RWPE1 (cell line): Measurements from ENCODE around the gene TPRX1.
"Not testable (repeated sequence)": the region's sequence is repeated elsewhere in the genome, so short reads cannot be mapped to it uniquely, and the experiment has no call there.

Experiments used
- CTCF ChIA-PET: fragments of 350-600 bp; sonication (Branson Sonifier 250); formaldehyde crosslinking; extraction: SDS; loops from one replicate; lab custom pipeline; 2021; lab: Yijun Ruan, JAX
- POLR2A ChIA-PET: fragments of 400-600 bp; formaldehyde crosslinking; extraction: SDS; loops from one replicate; lab custom pipeline; 2020; ENCODE audit warnings: antibody characterized with exemption; ENCODE audit not compliant: low non-redundant PET; lab: Yijun Ruan, JAX
- DNase-seq: peaks from one replicate; pipeline ENCODE4 v3.0.0; 2012; ENCODE audit warnings: low spot score
- H3K27ac ChIP-seq: fragments of 450-650 bp; 2 replicates; pipeline ENCODE4 v1.5.1; 2017
- TF ChIP-seq, protein P1 (sequence below): fragments of 450-650 bp; conservative IDR thresholded peaks from 2 replicates; pipeline ENCODE4 v1.5.1; 2017; ENCODE audit warnings: low read depth, mild to moderate bottlenecking

Gene TPRX1

DNA sequence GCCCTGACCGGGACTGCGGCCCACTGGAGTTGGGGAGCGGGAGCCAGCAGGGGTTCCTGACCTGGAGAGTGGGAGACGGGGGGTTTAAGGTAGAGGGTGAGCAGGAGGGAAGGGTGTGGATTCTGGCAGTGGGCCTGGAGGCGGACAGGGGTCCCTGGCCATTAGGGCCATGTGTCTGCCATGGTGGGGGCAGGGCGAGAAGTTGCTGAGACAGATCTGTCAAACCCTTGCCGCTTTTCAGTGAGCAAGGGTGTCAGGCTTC lies 38.1 kb downstream of the TPRX1 start:
- ChIA-PET POLR2A (no interaction called here), CTCF (interaction anchor here (0.6 to 1.3 kb wide), 3 partner anchors 17 to 59 kb away, joined by 3 to 6 read pairs (median 5); no protein-coding TSS in a partner anchor)
- TF ChIP-seq, protein P1, sequence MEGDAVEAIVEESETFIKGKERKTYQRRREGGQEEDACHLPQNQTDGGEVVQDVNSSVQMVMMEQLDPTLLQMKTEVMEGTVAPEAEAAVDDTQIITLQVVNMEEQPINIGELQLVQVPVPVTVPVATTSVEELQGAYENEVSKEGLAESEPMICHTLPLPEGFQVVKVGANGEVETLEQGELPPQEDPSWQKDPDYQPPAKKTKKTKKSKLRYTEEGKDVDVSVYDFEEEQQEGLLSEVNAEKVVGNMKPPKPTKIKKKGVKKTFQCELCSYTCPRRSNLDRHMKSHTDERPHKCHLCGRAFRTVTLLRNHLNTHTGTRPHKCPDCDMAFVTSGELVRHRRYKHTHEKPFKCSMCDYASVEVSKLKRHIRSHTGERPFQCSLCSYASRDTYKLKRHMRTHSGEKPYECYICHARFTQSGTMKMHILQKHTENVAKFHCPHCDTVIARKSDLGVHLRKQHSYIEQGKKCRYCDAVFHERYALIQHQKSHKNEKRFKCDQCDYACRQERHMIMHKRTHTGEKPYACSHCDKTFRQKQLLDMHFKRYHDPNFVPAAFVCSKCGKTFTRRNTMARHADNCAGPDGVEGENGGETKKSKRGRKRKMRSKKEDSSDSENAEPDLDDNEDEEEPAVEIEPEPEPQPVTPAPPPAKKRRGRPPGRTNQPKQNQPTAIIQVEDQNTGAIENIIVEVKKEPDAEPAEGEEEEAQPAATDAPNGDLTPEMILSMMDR: no peak
- no peak overlapping the region for H3K27ac ChIP-seq
- DNase-seq: no peak

DNA sequence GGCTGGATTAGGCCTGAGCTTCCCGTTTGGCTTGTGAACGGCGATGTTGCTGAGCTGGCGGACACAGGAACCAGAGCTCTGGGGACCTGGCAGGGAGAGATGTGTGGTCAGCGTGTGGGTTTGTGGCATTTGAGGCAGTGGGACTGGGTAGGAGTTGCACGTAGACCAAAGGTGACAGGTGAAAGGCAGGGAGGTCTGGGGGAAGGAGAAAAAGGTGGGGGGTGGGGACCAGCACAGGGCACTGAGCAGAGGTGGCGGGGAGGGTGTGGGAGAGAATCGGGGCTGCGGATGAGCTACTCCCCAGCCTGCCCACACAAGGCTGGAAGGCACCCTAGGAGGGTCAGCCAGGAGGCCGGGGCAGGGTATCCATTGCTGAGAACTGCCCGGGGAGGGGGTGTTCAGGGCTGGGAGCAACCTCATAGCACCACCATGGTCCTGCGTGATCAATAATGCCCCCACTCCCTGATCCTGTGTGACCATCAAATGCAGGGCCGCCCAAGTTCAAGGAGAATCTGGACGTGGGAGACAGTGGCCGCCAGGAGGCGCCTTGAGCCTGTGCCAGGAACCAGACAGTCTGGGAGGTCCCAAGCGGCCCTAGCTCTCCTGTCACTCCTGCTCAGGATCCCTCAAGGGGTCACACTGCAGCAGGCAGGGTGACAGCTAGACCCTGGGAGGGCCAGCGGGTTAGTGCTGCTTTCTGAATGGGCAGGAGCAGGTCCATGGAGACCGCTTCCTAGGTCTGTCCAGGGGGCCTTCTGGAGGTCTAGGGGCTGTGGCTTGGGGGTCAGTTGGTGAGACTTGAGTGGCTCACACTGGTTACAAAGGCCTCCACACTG lies 38.6 kb downstream of the TPRX1 start:
- ChIA-PET POLR2A (interaction anchor here (0.6 kb wide), 2 partner anchors 24 to 112 kb away, joined by 3 to 4 read pairs; no protein-coding TSS in a partner anchor), CTCF (interaction anchor here (0.6 to 1.3 kb wide), 5 partner anchors 17 to 839 kb away, joined by 3 to 6 read pairs (median 5); no protein-coding TSS in a partner anchor)
- TF ChIP-seq, protein P1: peak; percentile 67
- DNase-seq: no peak
- H3K27ac ChIP-seq: no peak overlapping the region

DNA sequence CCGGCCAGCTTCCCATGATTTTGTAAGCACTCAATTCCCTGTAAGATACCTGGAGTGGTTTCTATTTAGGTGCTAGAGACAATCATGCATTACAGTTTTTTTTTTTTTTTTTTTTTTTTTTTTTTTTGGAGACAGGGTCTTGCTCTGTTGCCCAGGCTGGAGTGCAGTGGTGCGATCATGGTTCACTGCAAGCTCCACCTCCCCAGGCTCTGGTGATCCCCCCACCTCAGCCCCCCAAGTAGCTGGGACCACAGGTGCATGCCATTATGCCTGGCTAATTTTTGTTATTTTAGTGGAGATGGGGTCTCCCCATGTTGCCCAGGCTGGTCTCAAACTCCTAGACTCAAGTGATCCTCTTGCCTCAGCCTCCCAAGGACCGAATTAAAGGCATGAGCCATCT lies 39.6 kb downstream of the TPRX1 start:
- POLR2A ChIA-PET, H3K27ac ChIP-seq, DNase-seq: not testable (repeated sequence)
- CTCF ChIA-PET: interaction anchor here (0.6 to 1.1 kb wide), 4 partner anchors 9 to 840 kb away, joined by 3 to 5 read pairs (median 4); no protein-coding TSS in a partner anchor

DNA sequence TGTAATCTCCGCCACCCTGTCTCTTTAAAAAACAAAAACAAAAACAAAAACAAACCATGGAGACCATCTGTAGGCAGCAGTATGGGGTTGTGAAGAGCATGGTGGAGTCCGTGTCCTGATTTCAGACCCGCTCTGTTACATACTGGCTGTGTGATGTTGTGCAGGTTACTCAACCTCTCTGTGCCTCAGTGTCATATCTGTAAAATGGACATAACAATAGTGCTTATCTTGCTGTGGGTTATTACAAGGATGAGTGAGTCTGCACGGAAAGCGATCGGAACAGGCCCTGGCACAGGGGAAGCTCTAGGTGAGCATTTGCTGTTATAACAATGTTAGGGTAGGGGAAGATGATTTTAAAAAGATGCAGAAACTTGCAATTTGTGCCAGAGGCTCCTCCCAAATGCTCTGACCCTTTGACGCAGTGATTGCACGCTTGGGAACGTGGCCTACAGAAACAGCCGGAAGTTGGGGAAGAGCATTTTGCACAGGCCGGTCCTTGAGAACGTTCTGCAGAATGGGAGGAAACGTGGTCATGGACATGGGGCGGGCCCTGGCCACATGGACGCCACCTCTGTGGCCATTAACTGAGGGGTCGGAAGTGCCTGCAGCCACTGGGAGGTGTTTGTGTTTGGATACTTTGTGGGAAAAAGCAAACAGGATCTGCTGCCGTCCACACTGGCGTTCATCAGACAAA lies 41.6 kb downstream of the TPRX1 start:
- DNase-seq: no peak

DNA sequence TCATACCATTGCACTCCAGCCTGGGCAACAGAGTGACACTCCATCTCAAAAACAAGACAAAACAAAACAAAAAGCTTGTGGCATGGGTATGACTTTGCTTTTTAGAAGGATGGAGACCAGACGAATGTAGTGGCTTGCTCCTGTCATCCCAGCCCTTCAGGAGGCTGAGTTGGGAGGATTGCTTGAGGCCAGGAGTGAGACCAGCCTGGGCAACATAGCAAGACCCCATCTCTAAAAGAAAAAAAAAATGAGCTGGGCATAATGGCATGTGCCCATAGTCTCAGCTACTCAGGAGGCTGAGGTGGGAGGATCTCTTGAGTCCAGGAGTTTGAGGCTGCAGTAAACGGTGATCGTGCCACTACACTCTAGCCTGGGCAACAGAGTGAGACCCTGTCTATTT lies 42.2 kb downstream of the TPRX1 start:
- POLR2A ChIA-PET: interaction anchor here (0.6 kb wide), 1 partner anchor 25 kb away, joined by 6 read pairs; no protein-coding TSS in a partner anchor
- H3K27ac ChIP-seq: no peak overlapping the region
- DNase-seq: no peak
- CTCF ChIA-PET: interaction anchor here (0.6 kb wide), 1 partner anchor 46 kb away, joined by 4 read pairs; no protein-coding TSS in a partner anchor
- TF ChIP-seq, protein P1: no peak

More for the DNA sequence above, 41.6 kb downstream of the TPRX1 start:
- ChIA-PET POLR2A (no interaction called here), CTCF (interaction anchor here (0.6 kb wide), 1 partner anchor 47 kb away, joined by 4 read pairs; no protein-coding TSS in a partner anchor)
- TF ChIP-seq, protein P1: no peak
- no peak overlapping the region for H3K27ac ChIP-seq

DNA sequence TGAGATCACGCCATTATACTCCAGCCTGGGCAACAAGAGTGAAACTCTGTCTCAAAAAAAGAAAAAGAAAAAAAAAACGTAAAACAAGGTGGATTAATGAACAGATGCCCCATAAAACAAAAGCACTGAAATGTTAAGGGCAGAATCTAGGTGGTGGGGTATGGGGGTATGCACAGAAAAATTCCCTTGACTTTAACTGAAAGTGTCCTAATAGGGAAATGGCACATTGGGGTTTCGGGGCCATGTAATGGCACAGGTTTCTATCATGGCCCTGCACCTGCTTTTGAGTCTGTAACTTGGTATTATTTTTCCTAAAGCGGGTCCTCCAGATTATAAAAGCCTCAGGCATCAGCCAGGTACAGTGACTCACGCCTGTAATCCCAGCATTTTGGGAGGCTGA lies 42.8 kb downstream of the TPRX1 start:
- TF ChIP-seq, protein P1: no peak
- H3K27ac ChIP-seq: no peak overlapping the region
- DNase-seq: no peak
- ChIA-PET CTCF (no interaction called here), POLR2A (interaction anchor here (0.6 kb wide), 1 partner anchor 26 kb away, joined by 6 read pairs; no protein-coding TSS in a partner anchor)
